ENCODE measurements around the gene ITSN1. TPM values are rescaled to one million over a fixed set of nuclear protein-coding genes. Genes with fewer than 3 reads are reported as not detected.

The ITSN1 gene
- total and polyA plus RNA-seq, 4 donors = 20.3 to 112 (median 40.2) TPM

GRCh38 chr21:33908760-33909159 lies 266.5 kb downstream of the ITSN1 start (continued):
- TF ChIP-seq TAF1 (conservative IDR thresholded peaks at IDR 0.05) (no peak), EGR1 (IDR thresholded peaks at IDR 0.05; ENCODE audit: low read depth in 2 of 2) (no peak), ATF3 (IDR thresholded peaks at IDR 0.05) (no peak), HNF4G (IDR thresholded peaks at IDR 0.05) (no peak), HNF4A (conservative IDR thresholded peaks at IDR 0.05) (no peak)

GRCh38 chr21:33909756-33910155 lies 267.5 kb downstream of the ITSN1 start:
- Histone ChIP-seq H3K27ac (ENCODE audit: low read depth in 1 of 2, low read length in 2 of 2) (no peak overlapping the region), H3K36me3 (ENCODE audit: control insufficient read depth in 4 of 4, insufficient read depth in 3 of 4, low read depth in 1 of 4, low read length in 3 of 4) (peaks cover 27 to 75% (median 62%) of the 10 kb centered on the region in 4 donors), H3K9ac (ENCODE audit: low read depth in 1 of 2, low read length in 2 of 2) (no peak overlapping the region), H3K27me3 (ENCODE audit: control insufficient read depth in 4 of 4, insufficient read depth in 4 of 4, low read length in 3 of 4) (no peaks in the 10 kb centered on the region), H3K4me3 (ENCODE audit: low read depth in 1 of 3, low read length in 3 of 3) (no peak overlapping the region), H3K9me3 (ENCODE audit: control insufficient read depth in 4 of 4, low read length in 3 of 4) (no peaks in the 10 kb centered on the region), H3K4me1 (ENCODE audit: control insufficient read depth in 4 of 4, insufficient read depth in 4 of 4, low read length in 3 of 4) (peaks cover 0 to 9% (median 7%) of the 10 kb centered on the region in 4 donors)
- DNase-seq (ENCODE audit: low spot score) = no peak
- TF ChIP-seq HNF4G (IDR thresholded peaks at IDR 0.05) = no peak
- 91% methylated on average over 6 of the region's 6 CpGs for WGBS

- Histone ChIP-seq H3K9me3 (ENCODE audit: control insufficient read depth in 4 of 4, low read length in 3 of 4) (no peaks in the 10 kb centered on the region), H3K27ac (ENCODE audit: low read depth in 1 of 2, low read length in 2 of 2) (no peak overlapping the region), H3K27me3 (ENCODE audit: control insufficient read depth in 4 of 4, insufficient read depth in 4 of 4, low read length in 3 of 4) (no peaks in the 10 kb centered on the region), H3K9ac (ENCODE audit: low read depth in 1 of 2, low read length in 2 of 2) (no peak overlapping the region), H3K4me1 (ENCODE audit: control insufficient read depth in 4 of 4, insufficient read depth in 4 of 4, low read length in 3 of 4) (peaks cover 0 to 30% (median 14%) of the 10 kb centered on the region in 4 donors), H3K36me3 (ENCODE audit: control insufficient read depth in 4 of 4, insufficient read depth in 3 of 4, low read depth in 1 of 4, low read length in 3 of 4) (peaks cover 8 to 37% (median 26%) of the 10 kb centered on the region in 4 donors), H3K4me3 (ENCODE audit: low read depth in 1 of 3, low read length in 3 of 3) (no peak overlapping the region)
- no peak for TF ChIP-seq MAX (IDR thresholded peaks at IDR 0.05)
- no peak for TF ChIP-seq CTCF (IDR thresholded peaks at IDR 0.05; ENCODE audit: low read depth, low read length, missing input control)
- TF ChIP-seq HNF4G (IDR thresholded peaks at IDR 0.05) = no peak
- TF ChIP-seq YY1 (IDR thresholded peaks at IDR 0.05) = no peak
- no peak for TF ChIP-seq RAD21 (IDR thresholded peaks at IDR 0.05)
- TF ChIP-seq ATF3 (IDR thresholded peaks at IDR 0.05) = no peak
- no peak for TF ChIP-seq FOXA2 (IDR thresholded peaks at IDR 0.05)
- TF ChIP-seq EGR1 (IDR thresholded peaks at IDR 0.05; ENCODE audit: low read depth in 2 of 2) = no peak
- WGBS = 91% methylated on average over 5 of the region's 5 CpGs
- DNase-seq (ENCODE audit: low spot score) = no peak
Observed at GRCh38 chr21:33914188-33914587, 271.9 kb downstream of the ITSN1 start.

GRCh38 chr21:33915368-33916199 lies 273.3 kb downstream of the ITSN1 start, which contains the start of gene ATP5PO:
Gene ATP5PO (minus strand): TSS chr21:33915804. CDS start chr21:33915763, 41 bp downstream.
- peaks cover 0 to 30% (median 14%) of the 10 kb centered on the region in 4 donors for H3K4me1 ChIP-seq (ENCODE audit: control insufficient read depth in 4 of 4, insufficient read depth in 4 of 4, low read length in 3 of 4)
- under 1% methylated on average over 45 of the region's 45 CpGs for WGBS
- DNase-seq (ENCODE audit: low spot score) = peak; percentile 94
- H3K27me3 ChIP-seq (ENCODE audit: control insufficient read depth in 4 of 4, insufficient read depth in 4 of 4, low read length in 3 of 4) = no peaks in the 10 kb centered on the region
- peak within 1 kb of the TSS; percentile 91 to 98 (median 93) for H3K4me3 ChIP-seq (ENCODE audit: low read depth in 1 of 3, low read length in 3 of 3)
- H3K9me3 ChIP-seq (ENCODE audit: control insufficient read depth in 4 of 4, low read length in 3 of 4) = no peaks in the 10 kb centered on the region
- H3K36me3 ChIP-seq (ENCODE audit: control insufficient read depth in 4 of 4, insufficient read depth in 3 of 4, low read depth in 1 of 4, low read length in 3 of 4) = peaks cover 5 to 26% (median 17%) of the 10 kb centered on the region in 4 donors
- H3K9ac ChIP-seq (ENCODE audit: low read depth in 1 of 2, low read length in 2 of 2) = peak within 1 kb of the TSS; percentile 95 to 99
- H3K27ac ChIP-seq (ENCODE audit: low read depth in 1 of 2, low read length in 2 of 2) = peak within 1 kb of the TSS; percentile 82 to 87
- TF ChIP-seq RAD21 (IDR thresholded peaks at IDR 0.05) = peak; percentile 24 to 38
- peak; percentile 40 for TF ChIP-seq SP1 (IDR thresholded peaks at IDR 0.05)
- peak in 1 of 2 donors; percentile 16 for TF ChIP-seq GABPA (IDR thresholded peaks at IDR 0.05 in 1 of 2, conservative IDR thresholded peaks at IDR 0.05 in 1 of 2)
- TF ChIP-seq REST (IDR thresholded peaks at IDR 0.05) = peak; percentile 87
- TF ChIP-seq ATF3 (IDR thresholded peaks at IDR 0.05) = no peak
- TF ChIP-seq CTCF (IDR thresholded peaks at IDR 0.05; ENCODE audit: low read depth, low read length, missing input control) = no peak
- TF ChIP-seq HNF4A (conservative IDR thresholded peaks at IDR 0.05) = no peak

All from liver (tissue), 9 donors.